ENCODE data around the gene TUBB2A.
"Not testable (repeated sequence)": the region's sequence is repeated elsewhere in the genome, so short reads cannot be mapped to it uniquely, and the experiment has no call there.

TUBB2A gene

GRCh38 chr6:3157131-3157933, at the start of gene TUBB2A:
Gene TUBB2A (minus strand): TSS chr6:3157544. CDS start chr6:3157463, 81 bp downstream.
- peak; percentile 91 for DNase-seq

GRCh38 chr6:3206339-3207015, 49.1 kb upstream of the TUBB2A start:
- no peak for DNase-seq

GRCh38 chr6:3205913-3206312, 48.6 kb upstream of the TUBB2A start:
- DNase-seq: no peak

GRCh38 chr6:3204921-3205320, 47.6 kb upstream of the TUBB2A start:
- no peak for DNase-seq

- no peak for DNase-seq
Observed at GRCh38 chr6:3202999-3203696, 45.8 kb upstream of the TUBB2A start.

GRCh38 chr6:3201388-3201787, 44.0 kb upstream of the TUBB2A start:
- no peak for DNase-seq

GRCh38 chr6:3200682-3201081, 43.3 kb upstream of the TUBB2A start:
- no peak for DNase-seq

- no peak for DNase-seq
Observed at GRCh38 chr6:3199382-3199781, 42.0 kb upstream of the TUBB2A start.

- DNase-seq: not testable (repeated sequence)
Observed at GRCh38 chr6:3197734-3198133, 40.4 kb upstream of the TUBB2A start.

GRCh38 chr6:3196770-3197169, 39.4 kb upstream of the TUBB2A start:
- no peak for DNase-seq

GRCh38 chr6:3195695-3196497, 38.6 kb upstream of the TUBB2A start:
- DNase-seq: peak; percentile 15

GRCh38 chr6:3195420-3195694, 38.0 kb upstream of the TUBB2A start:
- no peak for DNase-seq

- DNase-seq: no peak
Observed at GRCh38 chr6:3194535-3195419, 37.4 kb upstream of the TUBB2A start.

GRCh38 chr6:3193102-3193849, 35.9 kb upstream of the TUBB2A start:
- no peak for DNase-seq

GRCh38 chr6:3190779-3191178, 33.4 kb upstream of the TUBB2A start:
- no peak for DNase-seq

- DNase-seq: no peak
Observed at GRCh38 chr6:3190056-3190455, 32.7 kb upstream of the TUBB2A start.

- not testable (repeated sequence) for DNase-seq
Observed at GRCh38 chr6:3189192-3189591, 31.8 kb upstream of the TUBB2A start.

GRCh38 chr6:3188262-3188661, 30.9 kb upstream of the TUBB2A start:
- no peak for DNase-seq

- DNase-seq: no peak
Observed at GRCh38 chr6:3186974-3187382, 29.6 kb upstream of the TUBB2A start.

- DNase-seq: no peak
Observed at GRCh38 chr6:3183066-3183465, 25.7 kb upstream of the TUBB2A start.

- DNase-seq: no peak
Observed at GRCh38 chr6:3181105-3181504, 23.8 kb upstream of the TUBB2A start.

Data from CD4-positive, alpha-beta T cell treated with Interleukin-17A for 4 hours (primary cell).